WTC11 (cell line): ENCODE results near the gene ACTR6. TPM values are rescaled to one million over a fixed set of nuclear protein-coding genes. Genes with fewer than 3 reads are reported as not detected.

Experiments used
- ATAC-seq: fragments of 200-7000 bp; cut with Tn5 transposase; 2 replicates; pipeline ENCODE4 v1.10.0; 2021; ENCODE audit warnings: mild to moderate bottlenecking, moderate library complexity
- CTCF ChIA-PET: fragments of 300-600 bp; sonication (Branson Sonifier 250); formaldehyde crosslinking; loops from one replicate; lab custom pipeline; 2021; ENCODE audit warnings: antibody characterized with exemption; lab: Charles Lee
- POLR2A ChIA-PET: fragments of 350-600 bp; sonication (Branson Sonifier 250); formaldehyde crosslinking; loops from one replicate; lab custom pipeline; 2021; ENCODE audit warnings: antibody characterized with exemption; lab: Charles Lee
- DNase-seq: peaks from one replicate; pipeline ENCODE4 v3.0.0; 2021; ENCODE audit warnings: low spot score
- H3K27ac Mint-ChIP-seq: 2 replicates; pipeline ENCODE4 v1.8.0; 2021; ENCODE audit warnings: mixed read lengths
- H3K27me3 Mint-ChIP-seq: 2 replicates; pipeline ENCODE4 v1.8.0; 2021; ENCODE audit warnings: low read depth, mild to moderate bottlenecking, moderate library complexity, mixed read lengths
- H3K36me3 Mint-ChIP-seq: 2 replicates; pipeline ENCODE4 v1.8.0; 2021; ENCODE audit warnings: mixed read lengths
- H3K4me1 Mint-ChIP-seq: 2 replicates; pipeline ENCODE4 v1.8.0; 2022; ENCODE audit warnings: mixed read lengths
- H3K4me3 Mint-ChIP-seq: 2 replicates; pipeline ENCODE4 v1.8.0; 2021; ENCODE audit warnings: mild to moderate bottlenecking, moderate library complexity, mixed read lengths
- H3K9me3 Mint-ChIP-seq: 2 replicates; pipeline ENCODE4 v1.8.0; 2021; ENCODE audit warnings: mixed read lengths
- E2F4 ChIP-seq: sonication (generic); formaldehyde crosslinking; IDR thresholded peaks from 2 replicates; pipeline ENCODE4 v1.8.1; 2022; ENCODE audit warnings: low read depth, mild to moderate bottlenecking, moderate library complexity, missing genetic modification reagents, borderline replicate concordance
- E2F5 ChIP-seq: sonication (generic); formaldehyde crosslinking; IDR thresholded peaks from 2 replicates; pipeline ENCODE4 v1.8.1; 2022; ENCODE audit warnings: mild to moderate bottlenecking, moderate library complexity, missing genetic modification reagents
- FOXP1 ChIP-seq: sonication (generic); formaldehyde crosslinking; IDR thresholded peaks from 2 replicates; pipeline ENCODE4 v1.8.0; 2022; ENCODE audit warnings: missing genetic modification reagents, mild to moderate bottlenecking, moderate library complexity, borderline replicate concordance
- GTF2I ChIP-seq: fragments of 250-450 bp; sonication (Bioruptor Pico); conservative IDR thresholded peaks from 2 replicates; pipeline ENCODE4 v1.4.0; 2021; ENCODE audit warnings: mild to moderate bottlenecking
- KAT7 ChIP-seq: sonication (generic); formaldehyde crosslinking; IDR thresholded peaks from 2 replicates; pipeline ENCODE4 v1.8.1; 2023; ENCODE audit warnings: missing genetic modification reagents, mild to moderate bottlenecking, borderline replicate concordance
- NFE2L1 ChIP-seq: sonication (generic); formaldehyde crosslinking; IDR thresholded peaks from 2 replicates; pipeline ENCODE4 v1.8.1; 2023; ENCODE audit warnings: missing genetic modification reagents
- OVOL2 ChIP-seq: fragments of 250-450 bp; sonication (Bioruptor Pico); IDR thresholded peaks from 2 replicates; pipeline ENCODE4 v1.9.0; 2021; ENCODE audit warnings: mild to moderate bottlenecking, borderline replicate concordance
- RORB ChIP-seq: fragments of 250-450 bp; sonication (Bioruptor Pico); IDR thresholded peaks from 2 replicates; pipeline ENCODE4 v1.9.0; 2021; ENCODE audit warnings: mild to moderate bottlenecking
- ZNF138 ChIP-seq: sonication (generic); formaldehyde crosslinking; conservative IDR thresholded peaks from 2 replicates; pipeline ENCODE4 v1.8.1; 2022; ENCODE audit warnings: mild to moderate bottlenecking, moderate library complexity, missing genetic modification reagents
- ZNF671 ChIP-seq: fragments of 250-450 bp; sonication (Bioruptor Pico); IDR thresholded peaks from 2 replicates; pipeline ENCODE4 v1.8.0; 2021; ENCODE audit warnings: mild to moderate bottlenecking
- total RNA-seq: library from RNA; stranded (reverse); gene quantifications from 3 replicates; pipeline ENCODE4 v1.2.3, GENCODE V29; 2021
- TF ChIP-seq, protein P1 (sequence below): sonication (generic); formaldehyde crosslinking; IDR thresholded peaks from 2 replicates; pipeline ENCODE4 v1.8.0; 2022; ENCODE audit warnings: mild to moderate bottlenecking, missing genetic modification reagents
- TF ChIP-seq, protein P2 (sequence below): sonication (generic); formaldehyde crosslinking; IDR thresholded peaks from 2 replicates; pipeline ENCODE4 v1.8.1; 2023; ENCODE audit warnings: mild to moderate bottlenecking, missing genetic modification reagents, moderate library complexity
- TF ChIP-seq, protein P3 (sequence below): sonication (generic); formaldehyde crosslinking; IDR thresholded peaks from 2 replicates; pipeline ENCODE4 v1.8.1; 2023; ENCODE audit warnings: mild to moderate bottlenecking, missing genetic modification reagents, moderate library complexity
- TF ChIP-seq, protein P4 (sequence below): sonication (generic); formaldehyde crosslinking; IDR thresholded peaks from 2 replicates; pipeline ENCODE4 v1.8.1; 2022; ENCODE audit warnings: missing genetic modification reagents, borderline replicate concordance
- TF ChIP-seq, protein P5 (sequence below): sonication (generic); formaldehyde crosslinking; conservative IDR thresholded peaks from 2 replicates; pipeline ENCODE4 v1.8.1; 2023; ENCODE audit warnings: mild to moderate bottlenecking, low read depth, missing genetic modification reagents, moderate library complexity
- TF ChIP-seq, protein P6 (sequence below): sonication (generic); formaldehyde crosslinking; IDR thresholded peaks from 2 replicates; pipeline ENCODE4 v1.8.1; 2023; ENCODE audit warnings: mild to moderate bottlenecking, missing genetic modification reagents, borderline replicate concordance
- TF ChIP-seq, protein P7 (sequence below): fragments of 200-600 bp; IDR thresholded peaks from 2 replicates; pipeline ENCODE4 v1.8.0; 2022; ENCODE audit warnings: antibody characterized with exemption

Gene ACTR6
- total RNA-seq, 1 experiment from 2014 or later: 37.6 TPM

DNA sequence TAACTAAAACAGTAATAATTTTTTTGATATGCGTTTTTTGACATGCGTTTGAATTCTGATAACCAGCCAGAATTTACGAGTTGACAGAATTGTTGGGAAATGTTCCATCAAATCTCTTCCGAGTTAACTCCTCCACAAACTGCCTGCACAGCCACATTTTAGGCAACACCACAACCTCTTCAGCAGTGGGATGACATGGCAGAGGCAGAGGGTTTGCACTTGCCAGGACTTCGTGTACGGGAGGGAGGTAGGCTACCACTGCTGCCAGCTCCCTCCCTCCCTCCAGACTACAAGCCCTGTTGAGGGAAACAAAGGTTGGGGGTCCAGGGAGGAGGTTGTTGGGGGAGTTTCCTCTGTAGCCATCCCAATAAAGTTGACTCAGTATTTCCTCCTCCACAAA lies 14.5 kb upstream of the ACTR6 start (continued):
- TF ChIP-seq, protein P1, sequence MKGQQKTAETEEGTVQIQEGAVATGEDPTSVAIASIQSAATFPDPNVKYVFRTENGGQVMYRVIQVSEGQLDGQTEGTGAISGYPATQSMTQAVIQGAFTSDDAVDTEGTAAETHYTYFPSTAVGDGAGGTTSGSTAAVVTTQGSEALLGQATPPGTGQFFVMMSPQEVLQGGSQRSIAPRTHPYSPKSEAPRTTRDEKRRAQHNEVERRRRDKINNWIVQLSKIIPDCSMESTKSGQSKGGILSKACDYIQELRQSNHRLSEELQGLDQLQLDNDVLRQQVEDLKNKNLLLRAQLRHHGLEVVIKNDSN: no peak
- TF ChIP-seq, protein P2, sequence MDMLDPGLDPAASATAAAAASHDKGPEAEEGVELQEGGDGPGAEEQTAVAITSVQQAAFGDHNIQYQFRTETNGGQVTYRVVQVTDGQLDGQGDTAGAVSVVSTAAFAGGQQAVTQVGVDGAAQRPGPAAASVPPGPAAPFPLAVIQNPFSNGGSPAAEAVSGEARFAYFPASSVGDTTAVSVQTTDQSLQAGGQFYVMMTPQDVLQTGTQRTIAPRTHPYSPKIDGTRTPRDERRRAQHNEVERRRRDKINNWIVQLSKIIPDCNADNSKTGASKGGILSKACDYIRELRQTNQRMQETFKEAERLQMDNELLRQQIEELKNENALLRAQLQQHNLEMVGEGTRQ (CRISPR knock-in tag): no peak

DNA sequence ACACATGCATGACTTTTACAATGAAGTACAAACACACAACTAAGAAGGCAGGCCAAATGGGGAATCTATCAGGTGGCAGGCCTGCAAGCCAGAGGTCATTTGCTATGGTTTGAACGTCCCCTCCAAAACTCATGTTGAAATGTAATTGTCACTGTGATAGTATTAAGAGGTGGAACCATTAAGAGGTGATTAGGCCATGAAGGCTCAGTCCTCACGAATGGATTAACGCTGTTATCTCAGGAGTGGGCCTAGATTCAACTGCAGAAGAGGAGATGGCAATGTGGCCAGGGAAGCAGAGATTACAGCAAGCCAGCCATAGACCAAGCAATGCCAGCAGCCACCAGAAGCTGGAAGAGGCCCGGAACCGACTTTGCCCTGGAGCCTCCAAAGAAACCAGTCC lies 13.5 kb upstream of the ACTR6 start:
- no peak overlapping the region for H3K4me3 Mint-ChIP-seq
- ATAC-seq (no peak), DNase-seq (no peak)
- no peaks in the 10 kb centered on the region for H3K4me1 Mint-ChIP-seq
- peaks cover 27% of the 10 kb centered on the region for H3K36me3 Mint-ChIP-seq
- ChIA-PET CTCF (no interaction called here), POLR2A (interaction anchor here (0.7 kb wide), 1 partner anchor 19 kb away, joined by 3 read pairs; no protein-coding TSS in a partner anchor)
- H3K27me3 Mint-ChIP-seq: no peaks in the 10 kb centered on the region
- H3K9me3 Mint-ChIP-seq: peaks cover 8% of the 10 kb centered on the region
- no peak overlapping the region for H3K27ac Mint-ChIP-seq
- TF ChIP-seq RORB (CRISPR knock-in tag): no peak
- TF ChIP-seq ZNF138: no peak
- TF ChIP-seq, protein P3, sequence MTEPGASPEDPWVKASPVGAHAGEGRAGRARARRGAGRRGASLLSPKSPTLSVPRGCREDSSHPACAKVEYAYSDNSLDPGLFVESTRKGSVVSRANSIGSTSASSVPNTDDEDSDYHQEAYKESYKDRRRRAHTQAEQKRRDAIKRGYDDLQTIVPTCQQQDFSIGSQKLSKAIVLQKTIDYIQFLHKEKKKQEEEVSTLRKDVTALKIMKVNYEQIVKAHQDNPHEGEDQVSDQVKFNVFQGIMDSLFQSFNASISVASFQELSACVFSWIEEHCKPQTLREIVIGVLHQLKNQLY (CRISPR knock-in tag): no peak
- TF ChIP-seq KAT7 (CRISPR knock-in tag): no peak
- TF ChIP-seq NFE2L1 (CRISPR knock-in tag): no peak
- no peak for TF ChIP-seq OVOL2 (CRISPR knock-in tag)
- no peak for TF ChIP-seq ZNF671 (CRISPR knock-in tag)
- TF ChIP-seq, protein P4, sequence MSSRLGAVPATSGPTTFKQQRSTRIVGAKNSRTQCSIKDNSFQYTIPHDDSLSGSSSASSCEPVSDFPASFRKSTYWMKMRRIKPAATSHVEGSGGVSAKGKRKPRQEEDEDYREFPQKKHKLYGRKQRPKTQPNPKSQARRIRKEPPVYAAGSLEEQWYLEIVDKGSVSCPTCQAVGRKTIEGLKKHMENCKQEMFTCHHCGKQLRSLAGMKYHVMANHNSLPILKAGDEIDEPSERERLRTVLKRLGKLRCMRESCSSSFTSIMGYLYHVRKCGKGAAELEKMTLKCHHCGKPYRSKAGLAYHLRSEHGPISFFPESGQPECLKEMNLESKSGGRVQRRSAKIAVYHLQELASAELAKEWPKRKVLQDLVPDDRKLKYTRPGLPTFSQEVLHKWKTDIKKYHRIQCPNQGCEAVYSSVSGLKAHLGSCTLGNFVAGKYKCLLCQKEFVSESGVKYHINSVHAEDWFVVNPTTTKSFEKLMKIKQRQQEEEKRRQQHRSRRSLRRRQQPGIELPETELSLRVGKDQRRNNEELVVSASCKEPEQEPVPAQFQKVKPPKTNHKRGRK (CRISPR knock-in tag): no peak
- TF ChIP-seq FOXP1: no peak
- TF ChIP-seq E2F4 (CRISPR knock-in tag): no peak

- POLR2A ChIA-PET: no interaction called here
- no peak for DNase-seq
- TF ChIP-seq, protein P5, sequence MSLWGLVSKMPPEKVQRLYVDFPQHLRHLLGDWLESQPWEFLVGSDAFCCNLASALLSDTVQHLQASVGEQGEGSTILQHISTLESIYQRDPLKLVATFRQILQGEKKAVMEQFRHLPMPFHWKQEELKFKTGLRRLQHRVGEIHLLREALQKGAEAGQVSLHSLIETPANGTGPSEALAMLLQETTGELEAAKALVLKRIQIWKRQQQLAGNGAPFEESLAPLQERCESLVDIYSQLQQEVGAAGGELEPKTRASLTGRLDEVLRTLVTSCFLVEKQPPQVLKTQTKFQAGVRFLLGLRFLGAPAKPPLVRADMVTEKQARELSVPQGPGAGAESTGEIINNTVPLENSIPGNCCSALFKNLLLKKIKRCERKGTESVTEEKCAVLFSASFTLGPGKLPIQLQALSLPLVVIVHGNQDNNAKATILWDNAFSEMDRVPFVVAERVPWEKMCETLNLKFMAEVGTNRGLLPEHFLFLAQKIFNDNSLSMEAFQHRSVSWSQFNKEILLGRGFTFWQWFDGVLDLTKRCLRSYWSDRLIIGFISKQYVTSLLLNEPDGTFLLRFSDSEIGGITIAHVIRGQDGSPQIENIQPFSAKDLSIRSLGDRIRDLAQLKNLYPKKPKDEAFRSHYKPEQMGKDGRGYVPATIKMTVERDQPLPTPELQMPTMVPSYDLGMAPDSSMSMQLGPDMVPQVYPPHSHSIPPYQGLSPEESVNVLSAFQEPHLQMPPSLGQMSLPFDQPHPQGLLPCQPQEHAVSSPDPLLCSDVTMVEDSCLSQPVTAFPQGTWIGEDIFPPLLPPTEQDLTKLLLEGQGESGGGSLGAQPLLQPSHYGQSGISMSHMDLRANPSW (CRISPR knock-in tag): no peak
- TF ChIP-seq GTF2I (CRISPR knock-in tag) (no peak), E2F5 (CRISPR knock-in tag) (no peak), ZNF138 (no peak), RORB (CRISPR knock-in tag) (no peak), OVOL2 (CRISPR knock-in tag) (no peak)
- TF ChIP-seq, protein P6, sequence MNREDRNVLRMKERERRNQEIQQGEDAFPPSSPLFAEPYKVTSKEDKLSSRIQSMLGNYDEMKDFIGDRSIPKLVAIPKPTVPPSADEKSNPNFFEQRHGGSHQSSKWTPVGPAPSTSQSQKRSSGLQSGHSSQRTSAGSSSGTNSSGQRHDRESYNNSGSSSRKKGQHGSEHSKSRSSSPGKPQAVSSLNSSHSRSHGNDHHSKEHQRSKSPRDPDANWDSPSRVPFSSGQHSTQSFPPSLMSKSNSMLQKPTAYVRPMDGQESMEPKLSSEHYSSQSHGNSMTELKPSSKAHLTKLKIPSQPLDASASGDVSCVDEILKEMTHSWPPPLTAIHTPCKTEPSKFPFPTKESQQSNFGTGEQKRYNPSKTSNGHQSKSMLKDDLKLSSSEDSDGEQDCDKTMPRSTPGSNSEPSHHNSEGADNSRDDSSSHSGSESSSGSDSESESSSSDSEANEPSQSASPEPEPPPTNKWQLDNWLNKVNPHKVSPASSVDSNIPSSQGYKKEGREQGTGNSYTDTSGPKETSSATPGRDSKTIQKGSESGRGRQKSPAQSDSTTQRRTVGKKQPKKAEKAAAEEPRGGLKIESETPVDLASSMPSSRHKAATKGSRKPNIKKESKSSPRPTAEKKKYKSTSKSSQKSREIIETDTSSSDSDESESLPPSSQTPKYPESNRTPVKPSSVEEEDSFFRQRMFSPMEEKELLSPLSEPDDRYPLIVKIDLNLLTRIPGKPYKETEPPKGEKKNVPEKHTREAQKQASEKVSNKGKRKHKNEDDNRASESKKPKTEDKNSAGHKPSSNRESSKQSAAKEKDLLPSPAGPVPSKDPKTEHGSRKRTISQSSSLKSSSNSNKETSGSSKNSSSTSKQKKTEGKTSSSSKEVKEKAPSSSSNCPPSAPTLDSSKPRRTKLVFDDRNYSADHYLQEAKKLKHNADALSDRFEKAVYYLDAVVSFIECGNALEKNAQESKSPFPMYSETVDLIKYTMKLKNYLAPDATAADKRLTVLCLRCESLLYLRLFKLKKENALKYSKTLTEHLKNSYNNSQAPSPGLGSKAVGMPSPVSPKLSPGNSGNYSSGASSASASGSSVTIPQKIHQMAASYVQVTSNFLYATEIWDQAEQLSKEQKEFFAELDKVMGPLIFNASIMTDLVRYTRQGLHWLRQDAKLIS (CRISPR knock-in tag): no peak
- TF ChIP-seq, protein P7, sequence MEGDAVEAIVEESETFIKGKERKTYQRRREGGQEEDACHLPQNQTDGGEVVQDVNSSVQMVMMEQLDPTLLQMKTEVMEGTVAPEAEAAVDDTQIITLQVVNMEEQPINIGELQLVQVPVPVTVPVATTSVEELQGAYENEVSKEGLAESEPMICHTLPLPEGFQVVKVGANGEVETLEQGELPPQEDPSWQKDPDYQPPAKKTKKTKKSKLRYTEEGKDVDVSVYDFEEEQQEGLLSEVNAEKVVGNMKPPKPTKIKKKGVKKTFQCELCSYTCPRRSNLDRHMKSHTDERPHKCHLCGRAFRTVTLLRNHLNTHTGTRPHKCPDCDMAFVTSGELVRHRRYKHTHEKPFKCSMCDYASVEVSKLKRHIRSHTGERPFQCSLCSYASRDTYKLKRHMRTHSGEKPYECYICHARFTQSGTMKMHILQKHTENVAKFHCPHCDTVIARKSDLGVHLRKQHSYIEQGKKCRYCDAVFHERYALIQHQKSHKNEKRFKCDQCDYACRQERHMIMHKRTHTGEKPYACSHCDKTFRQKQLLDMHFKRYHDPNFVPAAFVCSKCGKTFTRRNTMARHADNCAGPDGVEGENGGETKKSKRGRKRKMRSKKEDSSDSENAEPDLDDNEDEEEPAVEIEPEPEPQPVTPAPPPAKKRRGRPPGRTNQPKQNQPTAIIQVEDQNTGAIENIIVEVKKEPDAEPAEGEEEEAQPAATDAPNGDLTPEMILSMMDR: no peak
These were observed 12.6 kb upstream of the ACTR6 start for GRCh38 chr12:100187857-100188519.

More at GRCh38 chr12:100187857-100188519, 12.6 kb upstream of the ACTR6 start:
- Mint-ChIP-seq H3K9me3 (peaks cover 8% of the 10 kb centered on the region), H3K27ac (no peak overlapping the region), H3K27me3 (no peaks in the 10 kb centered on the region), H3K4me1 (no peaks in the 10 kb centered on the region), H3K36me3 (peaks cover 29% of the 10 kb centered on the region), H3K4me3 (no peak overlapping the region)
- no peak for ATAC-seq
- CTCF ChIA-PET: no interaction called here
